Posterior vena cava (tissue), 2 donors: ENCODE data around the gene DUSP15. TPM values are rescaled to one million over a fixed set of nuclear protein-coding genes. Genes with fewer than 3 reads are reported as not detected.
"Not testable (repeated sequence)": the region's sequence is repeated elsewhere in the genome, so short reads cannot be mapped to it uniquely, and the experiment has no call there.

Experiments
- DNase-seq: peaks from one replicate; pipeline ENCODE4 v3.0.0-alpha.2; 2020; ENCODE audit warnings: low spot score
- intact Hi-C, 2 donors: fragments of 100-400 bp; cut with DNase I; formaldehyde crosslinking; loops; one replicate each; pipeline versions ENCODE4 v1.14.1 to v1.14.2; 2022 to 2023
- long read RNA-seq, 2 donors: library from polyadenylated mRNA; unstranded; transcript quantifications; one replicate each; pipeline ENCODE4 v2.0.0, GENCODE V29; 2020 to 2021
- total RNA-seq, 2 donors: library from RNA; stranded (reverse); fragmentation: NEBNext Ultra II Directional; extraction: Animal tissue kit (Norgen Biotek cat#: 25700); gene quantifications; one replicate each; pipeline ENCODE4 v1.2.1, GENCODE V29; 2021
- donor health status: DM: yes; HTN: yes; CAD: no.
- donor health status: DM: yes; HTN: yes; CAD: no.

The DUSP15 gene, protein sequence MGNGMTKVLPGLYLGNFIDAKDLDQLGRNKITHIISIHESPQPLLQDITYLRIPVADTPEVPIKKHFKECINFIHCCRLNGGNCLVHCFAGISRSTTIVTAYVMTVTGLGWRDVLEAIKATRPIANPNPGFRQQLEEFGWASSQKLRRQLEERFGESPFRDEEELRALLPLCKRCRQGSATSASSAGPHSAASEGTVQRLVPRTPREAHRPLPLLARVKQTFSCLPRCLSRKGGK
- 1 to 10 TPM in 1 of 2 donors, under 1 TPM in 1; 0.90 to 1.0 TPM for total RNA-seq
- long read RNA-seq, donor 1: 0 reads
- long read RNA-seq, donor 2: 0 reads

DNA sequence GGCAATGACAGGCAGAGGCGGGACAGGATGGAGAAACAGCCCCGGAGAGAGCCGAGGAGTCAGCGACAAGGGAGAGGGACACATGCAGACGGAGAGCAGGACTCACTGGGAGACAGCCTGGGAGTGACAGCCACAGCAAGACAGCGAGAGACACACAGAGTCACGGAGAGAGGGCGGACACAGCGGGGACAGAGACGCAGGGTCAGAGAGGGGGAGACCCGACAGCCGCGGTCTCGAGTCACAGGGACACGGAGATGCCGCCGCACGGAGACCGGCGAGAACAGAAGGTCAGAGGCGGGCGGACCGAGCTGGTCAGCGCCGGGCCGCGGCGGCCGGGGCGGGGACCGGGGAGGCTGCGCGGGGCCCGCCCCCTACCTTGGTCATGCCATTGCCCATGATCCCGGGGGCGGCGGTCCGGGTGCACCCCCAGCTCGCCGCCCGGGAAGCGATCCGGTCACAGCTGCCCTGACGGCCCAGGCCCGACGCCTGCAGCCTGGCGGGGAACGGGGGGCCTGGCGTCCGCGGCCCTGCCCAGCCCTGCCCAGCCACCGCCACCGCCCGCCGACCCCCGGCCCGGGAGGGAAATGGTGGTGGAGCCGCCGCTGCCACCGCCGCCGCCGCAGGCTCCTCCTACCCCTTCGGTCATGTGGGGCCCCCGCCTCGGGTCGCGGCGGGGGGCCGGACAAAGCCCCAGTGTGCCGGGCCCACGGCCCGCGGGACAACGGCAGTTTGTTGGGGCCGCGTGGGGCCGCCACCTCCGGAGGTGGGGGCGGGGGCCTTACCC lies at the start of gene DUSP15, which contains the start of gene TTLL9:
Gene DUSP15, minus strand, starts transcription at position 586 of the 784 bp plus-strand sequence. Its CDS starts 190 bp downstream, at position 396.
Gene TTLL9, plus strand, starts transcription at position 693 of the 784 bp plus-strand sequence. CDS start 493 bp downstream, outside the sequence.
- DNase-seq: no peak
- intact Hi-C loops: no loop called here

DNA sequence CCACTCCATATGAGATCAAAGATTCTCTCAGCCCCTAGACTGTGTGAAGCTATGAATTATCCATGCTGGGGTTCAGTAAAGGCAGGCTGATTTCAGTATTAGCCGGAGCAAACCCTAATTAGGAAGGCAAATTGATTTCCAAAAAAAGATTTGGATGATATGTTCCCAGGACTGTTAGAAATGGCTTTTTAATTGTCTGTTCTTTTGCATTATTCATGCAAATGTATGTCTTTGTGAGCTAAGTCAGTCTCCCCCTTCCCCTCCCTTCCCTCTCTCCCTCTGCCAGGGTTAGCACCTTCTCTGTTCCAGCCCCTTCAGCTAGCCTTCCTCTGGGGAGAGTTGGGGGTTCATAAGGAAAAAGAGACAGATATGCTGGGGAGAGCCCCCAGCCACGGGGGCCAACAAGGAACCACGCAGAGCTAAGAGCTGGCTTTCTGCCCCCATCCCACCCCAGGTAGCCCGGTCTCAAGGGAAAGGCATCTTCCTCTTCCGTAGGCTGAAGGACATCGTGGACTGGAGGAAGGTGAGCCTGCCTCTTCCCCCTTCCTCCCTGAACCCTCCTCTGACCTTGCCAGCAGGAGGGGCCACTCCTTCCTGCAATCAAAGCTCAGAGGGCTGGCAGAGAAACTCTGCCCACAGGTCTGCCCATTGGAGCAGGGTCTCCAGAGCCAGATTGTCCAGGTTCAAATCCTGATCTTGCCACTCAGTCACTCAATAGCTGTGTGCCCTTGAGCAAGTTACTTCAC lies 49.3 kb upstream of the DUSP15 start:
- intact Hi-C loops: no loop called here
- DNase-seq: peak; percentile 34

DNA sequence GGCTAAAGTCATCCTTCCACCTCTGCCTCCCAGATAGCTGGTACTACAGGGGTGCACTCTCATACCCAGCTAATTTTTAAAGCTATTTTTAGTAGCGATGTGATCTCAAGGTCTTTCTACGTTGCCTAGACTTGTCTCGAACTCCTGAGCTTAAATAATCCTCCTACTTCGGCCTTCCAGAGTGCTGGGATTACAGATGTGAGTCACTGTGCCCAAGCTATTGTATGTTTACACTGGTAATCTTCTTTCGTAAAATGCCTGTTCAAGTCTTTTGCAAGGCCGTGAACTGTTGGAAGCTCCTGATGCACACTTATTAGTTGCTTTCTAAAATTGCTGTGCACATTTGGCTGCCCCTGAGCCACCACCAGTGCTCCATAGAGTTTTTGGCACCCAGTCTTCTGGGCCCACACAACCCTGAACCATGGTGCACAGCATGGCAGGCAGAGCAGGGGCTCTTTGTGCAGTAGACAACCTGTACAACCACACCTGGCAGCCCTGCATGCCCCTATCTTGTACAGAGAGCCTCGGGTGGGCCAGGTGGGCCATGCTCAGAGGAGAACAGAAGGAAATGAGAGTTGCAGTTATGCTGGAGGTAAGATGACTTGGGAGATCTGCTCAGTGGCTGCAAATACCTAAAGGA lies 48.3 kb upstream of the DUSP15 start:
- intact Hi-C loops: no loop called here
- DNase-seq: peak; percentile 47

DNA sequence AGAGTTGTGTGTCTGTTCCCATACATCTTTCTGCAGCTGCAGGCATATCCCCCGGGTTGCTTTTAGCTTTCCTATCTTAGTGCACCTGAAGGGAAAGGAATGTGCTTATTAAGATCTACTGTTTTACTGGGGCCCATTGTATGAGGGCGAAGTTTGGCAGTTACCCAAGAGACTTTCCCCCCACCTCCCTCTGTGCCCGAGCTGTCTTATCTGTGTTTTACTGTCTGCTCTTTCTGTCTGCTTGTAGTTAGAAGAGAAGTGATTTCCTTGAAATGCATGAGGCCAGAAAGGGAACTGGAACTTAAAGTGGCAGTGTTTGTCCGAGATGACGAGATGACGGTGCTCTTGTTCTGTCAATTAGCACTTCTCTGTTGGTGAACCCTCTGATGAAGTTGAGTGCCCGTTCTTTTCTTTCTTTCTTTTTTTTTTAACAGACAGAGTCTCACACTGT lies 47.7 kb upstream of the DUSP15 start:
- intact Hi-C loops, DNase-seq: not testable (repeated sequence)

DNA sequence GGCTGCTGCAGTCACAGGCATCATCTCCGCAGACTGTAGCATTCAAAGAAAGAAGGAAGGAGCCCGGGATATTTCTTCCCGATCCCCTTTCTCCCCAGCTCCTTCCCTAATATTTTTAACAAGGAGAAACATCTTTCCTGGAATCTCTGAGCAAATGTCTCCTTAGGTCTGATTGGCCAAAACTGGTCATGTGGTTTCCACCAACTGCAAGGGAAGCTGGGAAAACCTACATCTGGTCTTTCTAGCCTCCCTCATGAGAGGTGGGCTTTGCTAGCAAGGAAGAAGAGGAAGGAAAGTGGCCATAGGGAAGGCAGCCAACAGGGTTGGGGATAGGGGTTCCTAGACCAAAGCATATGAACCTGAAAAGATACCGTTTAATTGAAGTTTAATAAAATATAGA lies 46.4 kb upstream of the DUSP15 start:
- no peak for DNase-seq

DNA sequence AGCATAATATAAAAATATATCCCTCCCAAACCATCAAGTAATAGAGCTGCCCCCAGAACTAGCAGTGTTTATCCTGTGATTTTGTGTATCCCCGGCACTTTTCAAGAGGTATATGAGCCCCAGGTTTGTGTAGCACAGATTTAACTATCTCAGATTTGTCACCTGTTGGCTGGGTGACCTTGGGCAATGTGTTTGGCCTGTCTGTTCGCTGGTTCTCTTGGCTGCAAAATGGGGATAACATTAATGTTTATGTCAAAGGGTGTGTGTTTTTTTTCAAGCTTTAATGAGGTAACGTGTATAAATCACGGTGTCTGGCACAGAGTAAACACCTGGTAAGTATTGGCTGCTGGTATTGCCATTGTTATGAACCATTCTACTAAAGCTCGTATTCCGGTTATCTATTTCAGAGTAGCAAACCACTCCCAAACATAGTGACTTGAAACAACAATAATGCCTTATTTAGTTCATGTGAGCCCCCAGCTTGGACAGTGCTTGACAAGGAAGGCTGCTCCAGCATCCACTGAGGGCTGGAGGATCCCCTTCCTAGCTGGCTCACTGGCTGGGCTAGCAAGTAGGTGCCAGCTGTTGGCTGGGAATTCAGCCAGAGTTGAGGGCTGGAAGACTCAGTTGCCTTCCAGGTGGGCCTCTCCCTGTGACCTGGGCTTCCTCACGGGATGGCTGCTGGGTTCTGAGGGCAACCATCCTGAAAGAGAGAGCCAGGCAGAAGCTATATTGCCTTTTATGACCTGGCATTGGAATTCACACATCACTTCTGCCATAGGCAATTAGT lies 45.4 kb upstream of the DUSP15 start:
- intact Hi-C loops: no loop called here
- peak; percentile 45 for DNase-seq

More for the DNA sequence above, 46.4 kb upstream of the DUSP15 start:
- intact Hi-C loops: no loop called here

DNA sequence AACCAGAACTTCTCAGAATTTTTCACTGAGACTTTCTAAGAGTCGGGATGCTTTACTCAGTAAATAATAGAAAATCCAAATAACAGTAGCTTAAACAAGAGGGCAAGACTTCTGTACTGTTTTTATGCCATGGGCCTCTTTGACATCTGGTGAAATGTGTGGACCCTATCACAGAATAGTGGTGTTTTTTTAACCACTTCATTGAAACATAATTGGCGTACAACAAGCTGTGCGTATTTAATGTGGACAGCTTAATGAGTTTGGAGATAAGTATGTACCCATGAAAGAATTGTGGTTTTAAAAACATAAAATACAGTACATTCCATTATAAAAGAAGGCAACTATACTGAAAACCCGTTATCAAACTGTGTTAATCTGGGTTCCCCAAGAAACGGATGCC lies 43.8 kb upstream of the DUSP15 start:
- intact Hi-C loops: no loop called here
- DNase-seq: no peak

DNA sequence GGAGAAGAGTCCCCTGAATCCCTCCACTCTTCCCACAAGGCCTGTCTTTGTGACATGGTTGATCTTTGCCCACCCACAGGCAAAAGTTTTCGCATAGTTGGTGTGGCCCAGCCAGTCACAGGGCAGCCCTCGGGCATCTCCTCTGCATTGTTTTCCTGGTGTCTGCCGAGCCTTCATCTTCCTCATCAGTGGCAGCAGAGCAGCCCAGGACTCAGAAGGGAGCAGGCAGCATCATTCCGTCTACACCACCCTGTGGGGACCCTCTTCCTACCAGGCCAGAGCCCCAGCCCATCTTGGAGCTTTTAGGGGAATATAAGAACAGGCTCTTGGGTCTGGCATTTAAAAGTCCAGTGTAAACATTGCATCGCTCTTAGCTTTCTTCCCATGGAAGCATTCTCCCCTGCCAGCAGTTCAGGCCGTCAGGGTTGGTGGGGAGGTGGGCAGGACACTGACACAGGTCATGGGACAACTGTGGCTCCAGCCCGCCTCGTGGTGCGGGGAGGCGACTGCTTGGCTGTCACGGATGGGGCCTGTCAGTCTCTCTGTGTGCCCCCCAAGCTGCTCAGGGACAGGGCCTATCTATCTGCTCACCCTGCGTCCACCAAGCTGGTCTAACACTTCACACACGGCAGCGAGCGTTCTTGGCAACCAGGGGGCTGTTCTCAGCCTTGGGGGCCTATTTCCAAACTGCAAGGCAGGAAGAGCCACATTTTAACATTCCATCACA lies 43.3 kb upstream of the DUSP15 start:
- peak; percentile 40 for DNase-seq
- intact Hi-C loops: no loop called here

DNA sequence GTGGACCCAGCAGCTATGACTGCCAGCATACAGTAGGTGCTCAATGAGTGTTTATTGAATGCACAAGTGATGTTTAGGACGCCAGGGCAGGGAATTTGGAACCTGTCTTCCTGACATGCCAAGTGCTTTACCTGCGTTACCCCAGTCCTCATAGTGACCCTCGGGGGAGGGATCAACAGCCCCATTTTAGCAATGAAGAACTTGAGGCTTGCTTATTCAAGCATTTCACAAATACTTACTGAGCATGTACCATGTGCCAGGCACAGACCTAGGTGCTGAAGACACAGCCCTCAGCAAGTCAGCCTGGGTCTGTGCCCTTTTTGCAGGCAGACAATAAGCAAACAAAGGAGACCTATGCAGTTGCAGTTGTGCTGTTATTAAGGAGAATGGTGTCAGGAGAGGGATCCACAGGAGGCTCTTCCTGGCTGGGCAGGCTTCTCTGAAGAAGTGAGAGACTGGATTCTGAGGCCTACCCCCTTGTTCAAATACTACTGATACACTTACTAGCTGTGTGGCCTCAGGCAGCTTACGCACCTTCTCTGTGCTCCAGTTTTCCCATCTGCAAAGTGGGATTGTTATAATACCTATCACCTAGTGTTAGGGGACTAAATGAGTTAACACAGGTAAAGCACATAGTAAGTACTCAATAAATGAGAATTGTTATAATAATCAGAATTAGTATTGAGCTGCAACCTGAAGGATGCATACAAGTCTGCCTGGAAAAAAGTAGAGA lies 39.9 kb upstream of the DUSP15 start:
- intact Hi-C loops: no loop called here
- DNase-seq: no peak

DNA sequence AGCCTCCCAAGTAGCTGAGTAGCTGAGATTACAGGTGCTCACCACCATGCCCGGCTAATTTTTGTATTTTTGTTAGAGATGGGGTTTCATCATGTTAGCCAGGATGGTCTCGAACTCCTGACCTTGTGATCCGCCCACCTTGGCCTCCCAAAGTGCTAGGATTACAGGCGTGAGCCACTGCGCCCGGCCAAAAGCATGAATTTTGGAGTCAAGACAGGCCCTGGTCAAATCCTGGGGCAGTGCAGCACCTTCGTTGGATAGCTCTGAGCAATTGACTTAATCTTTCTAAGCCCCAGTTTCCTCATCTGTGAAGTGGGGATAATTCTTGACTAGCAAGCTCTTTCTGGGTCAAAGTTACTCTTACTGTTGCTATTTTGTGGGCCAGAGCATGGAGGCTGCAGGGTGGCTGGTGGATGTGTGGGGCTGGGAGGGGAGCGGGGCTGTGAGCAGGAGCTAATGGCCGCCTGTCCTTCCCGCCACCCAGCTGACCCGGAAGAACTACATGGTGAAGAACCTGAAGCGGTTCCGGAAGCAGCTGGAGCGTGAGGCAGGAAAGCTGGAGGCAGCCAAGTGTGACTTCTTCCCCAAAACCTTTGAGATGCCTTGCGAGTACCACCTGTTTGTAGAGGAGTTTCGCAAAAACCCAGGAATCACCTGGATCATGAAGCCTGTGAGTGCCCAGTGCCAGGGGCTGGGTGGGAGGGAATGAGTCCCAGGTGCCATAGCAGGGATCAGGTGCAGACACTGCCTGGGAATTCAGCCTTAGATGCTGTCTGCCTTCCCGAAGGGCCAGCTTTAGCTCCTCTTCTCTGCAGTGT lies 39.1 kb upstream of the DUSP15 start:
- intact Hi-C loops: no loop called here
- DNase-seq: no peak

DNA sequence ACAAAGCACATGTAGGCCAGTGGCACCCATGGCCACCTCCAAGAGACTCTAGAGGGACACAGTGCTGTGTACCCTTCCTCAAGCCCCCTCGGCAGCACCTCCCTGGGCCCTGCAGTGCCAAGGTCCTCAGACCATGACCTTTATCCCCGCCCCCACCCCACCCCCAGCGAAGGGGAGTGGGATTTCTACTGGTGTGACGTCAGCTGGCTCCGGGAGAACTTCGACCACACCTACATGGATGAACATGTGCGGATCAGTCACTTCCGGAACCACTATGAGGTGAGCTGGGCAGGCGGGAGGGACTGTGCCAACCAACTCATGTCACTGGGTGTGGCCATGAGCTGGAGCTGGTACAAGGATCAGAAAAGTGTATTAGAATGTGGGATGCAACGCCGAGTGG lies 38.1 kb upstream of the DUSP15 start:
- no peak for DNase-seq
- intact Hi-C loops: no loop called here

DNA sequence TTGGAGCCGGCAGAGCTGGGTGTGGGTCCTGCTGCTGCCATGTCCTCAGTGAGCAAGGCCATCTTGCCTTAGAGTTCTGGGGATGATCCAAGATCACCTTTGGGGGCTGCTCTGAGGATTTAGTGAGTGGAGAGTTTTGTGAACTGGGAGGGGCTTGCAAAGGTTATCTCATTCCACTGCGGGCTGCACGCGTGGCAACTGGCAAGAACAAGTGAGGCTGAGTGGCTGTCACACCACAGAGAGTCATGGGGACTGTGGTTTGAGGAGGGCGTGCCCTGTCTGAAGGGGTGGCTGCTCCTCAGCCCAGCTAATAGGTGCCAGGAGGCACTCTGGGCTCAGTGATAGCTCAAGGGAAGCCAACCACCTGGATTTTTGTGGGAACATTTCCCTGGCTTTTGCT lies 37.7 kb upstream of the DUSP15 start:
- DNase-seq: no peak
- intact Hi-C loops: no loop called here

DNA sequence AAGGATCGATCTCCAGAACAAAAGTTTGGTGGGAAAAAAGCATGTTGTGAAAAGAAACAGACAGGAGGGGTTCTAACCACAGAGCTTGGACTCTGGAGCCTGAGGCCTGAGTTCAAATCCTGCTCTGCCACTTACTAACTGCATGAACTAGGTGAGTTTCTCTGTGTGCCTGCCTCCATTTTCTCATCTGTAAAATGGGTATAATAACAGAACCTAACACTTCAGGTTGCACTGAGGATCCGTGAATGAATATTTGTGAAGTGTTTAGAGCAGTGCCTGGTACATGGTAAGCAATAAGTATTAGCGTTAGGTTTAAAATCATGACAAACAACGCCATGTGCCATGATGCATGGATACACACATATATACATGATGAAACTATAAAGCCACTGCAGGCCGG lies 36.7 kb upstream of the DUSP15 start:
- intact Hi-C loops: no loop called here

DNA sequence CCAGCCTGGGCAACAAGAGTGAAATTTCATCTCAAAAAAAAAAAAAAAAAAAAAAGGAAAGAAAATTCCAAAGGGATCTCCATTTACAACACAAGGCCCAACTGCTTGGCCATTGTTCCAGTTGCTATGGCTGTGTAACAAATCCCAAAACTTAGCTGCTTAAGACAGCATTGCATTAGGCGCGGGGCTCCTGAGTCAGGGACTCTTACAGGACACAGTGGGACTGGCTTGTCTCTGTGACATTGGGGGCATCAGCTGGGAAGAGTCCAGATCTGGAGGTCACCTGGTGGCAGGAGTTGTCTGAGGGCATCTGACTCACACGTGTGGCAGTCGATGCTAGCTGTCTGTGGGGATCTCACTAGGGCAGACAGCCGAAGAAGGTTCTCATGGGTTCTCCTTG lies 35.7 kb upstream of the DUSP15 start:
- intact Hi-C loops: no loop called here

More for the DNA sequence above, 36.7 kb upstream of the DUSP15 start:
- DNase-seq: no peak

DNA sequence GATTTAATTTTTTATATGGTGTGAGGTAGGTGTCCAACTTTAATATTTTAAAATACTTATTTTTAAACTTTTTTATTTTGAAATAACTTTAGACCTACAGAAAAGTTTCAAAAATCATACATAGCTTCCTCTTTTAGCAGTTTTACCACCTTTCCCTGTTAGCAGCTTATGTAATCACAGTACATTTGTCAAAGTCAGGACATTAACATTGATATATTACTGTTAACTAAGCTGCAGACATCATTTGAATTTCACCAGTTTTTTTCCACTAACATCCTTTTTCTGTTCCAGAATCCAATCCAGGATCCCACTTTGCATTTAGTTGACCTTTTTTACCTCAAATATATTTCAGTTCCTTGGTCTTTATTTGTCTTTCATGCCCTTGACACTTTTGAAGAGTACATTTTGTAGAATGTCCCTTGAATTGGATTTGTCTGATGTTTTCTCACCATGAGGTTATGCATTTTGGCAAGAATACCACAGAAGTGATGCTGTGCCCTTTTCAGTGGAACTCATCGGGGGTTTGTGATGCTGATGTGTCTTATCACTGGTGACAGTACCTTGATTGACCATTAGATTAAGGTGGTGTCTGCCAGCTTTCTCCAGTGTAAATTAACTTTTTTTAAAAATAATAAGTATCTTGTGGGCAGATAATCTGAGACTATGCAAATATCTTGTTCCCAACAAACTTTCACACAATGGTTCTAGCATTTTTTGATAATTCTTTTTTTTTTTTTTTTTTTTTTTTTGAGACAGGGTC lies 33.5 kb upstream of the DUSP15 start:
- no peak for DNase-seq
- intact Hi-C loops: no loop called here

More for the DNA sequence above, 35.7 kb upstream of the DUSP15 start:
- DNase-seq: no peak

DNA sequence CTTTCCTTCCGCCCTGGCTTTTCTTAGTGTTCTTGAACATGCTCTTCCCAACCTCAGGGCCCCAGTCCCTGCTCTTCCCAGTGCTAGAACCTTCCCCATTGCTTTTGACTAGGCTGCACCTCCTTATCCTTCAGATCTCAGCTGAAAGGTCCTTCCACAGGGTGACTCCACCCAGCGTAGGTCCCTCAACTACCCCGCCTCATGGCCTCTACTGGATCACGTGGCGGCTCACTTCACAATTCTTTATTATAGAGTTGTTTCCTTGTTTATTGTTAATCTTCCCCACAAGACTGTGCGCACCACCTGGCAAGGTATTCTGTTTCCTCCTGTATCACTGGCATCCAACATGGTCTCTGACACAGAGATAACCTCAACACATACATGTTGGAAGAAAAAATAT lies 31.3 kb upstream of the DUSP15 start:
- no peak for DNase-seq
- intact Hi-C loops: no loop called here
